Left ventricle myocardium inferior (tissue), 1 donor: ENCODE data around the gene CISD1. TPM values are rescaled to one million over a fixed set of nuclear protein-coding genes. Genes with fewer than 3 reads are reported as not detected.

Source experiments
- DNase-seq: peaks from one replicate; pipeline ENCODE4 v3.0.0-alpha.2; 2020
- H3K27ac ChIP-seq: fragments of 200-600 bp; replicated peaks from 2 replicates; pipeline ENCODE4 v1.8.0; 2021
- H3K27me3 ChIP-seq: fragments of 200-600 bp; 2 replicates; pipeline ENCODE4 v1.8.0; 2021; ENCODE audit warnings: low read depth
- H3K36me3 ChIP-seq: fragments of 200-600 bp; 2 replicates; pipeline ENCODE4 v1.8.0; 2021
- H3K4me1 ChIP-seq: fragments of 200-600 bp; 2 replicates; pipeline ENCODE4 v1.8.0; 2021
- H3K4me3 ChIP-seq: fragments of 200-600 bp; 2 replicates; pipeline ENCODE4 v1.8.0; 2021; ENCODE audit warnings: mild to moderate bottlenecking, moderate library complexity
- H3K9me3 ChIP-seq: fragments of 200-600 bp; replicated peaks from 2 replicates; pipeline ENCODE4 v1.8.0; 2021
- CTCF ChIP-seq: fragments of 200-600 bp; IDR thresholded peaks from 2 replicates; pipeline ENCODE4 v1.8.0; 2021; ENCODE audit warnings: antibody characterized with exemption, mild to moderate bottlenecking, borderline replicate concordance
- intact Hi-C: fragments of 100-400 bp; cut with micrococcal nuclease; formaldehyde crosslinking; loops from one replicate; pipeline ENCODE4 v1.11.0; 2022
- total RNA-seq: library from RNA; stranded (reverse); fragmentation: NEBNext Ultra II Directional; extraction: Animal tissue kit (Norgen Biotek cat#: 25700); gene quantifications from one replicate; pipeline ENCODE4 v1.2.1, GENCODE V29; 2021
- donor health status: DM: no; HTN: yes; CAD: no; lungs with severe emphysema.

Gene CISD1
- total RNA-seq, 1 donor from 2014 or later, result 173 TPM

- Histone ChIP-seq H3K27ac (no peak overlapping the region), H3K36me3 (peaks cover 28% of the 10 kb centered on the region), H3K4me1 (peaks cover 41% of the 10 kb centered on the region), H3K4me3 (no peak overlapping the region), H3K9me3 (no peaks in the 10 kb centered on the region), H3K27me3 (no peaks in the 10 kb centered on the region)
- DNase-seq, result no peak
- no peak for TF ChIP-seq CTCF
- intact Hi-C loops, result no loop called here
Observed at GRCh38 chr10:58278962-58279307, 10.0 kb downstream of the CISD1 start.

- no peak overlapping the region for H3K27ac ChIP-seq
- H3K9me3 ChIP-seq, result no peaks in the 10 kb centered on the region
- H3K36me3 ChIP-seq, result peaks cover 28% of the 10 kb centered on the region
- H3K4me1 ChIP-seq, result peaks cover 26% of the 10 kb centered on the region
- intact Hi-C loops, result no loop called here
- no peaks in the 10 kb centered on the region for H3K27me3 ChIP-seq
- TF ChIP-seq CTCF, result no peak
- DNase-seq, result no peak
- H3K4me3 ChIP-seq, result no peak overlapping the region
Observed at GRCh38 chr10:58280477-58280876, 11.5 kb downstream of the CISD1 start.

GRCh38 chr10:58281092-58281752 is 12.3 kb downstream of the CISD1 start:
- H3K4me3 ChIP-seq, result no peak overlapping the region
- no peak for DNase-seq
- peaks cover 28% of the 10 kb centered on the region for H3K36me3 ChIP-seq
- H3K27me3 ChIP-seq, result no peaks in the 10 kb centered on the region
- TF ChIP-seq CTCF, result no peak
- H3K4me1 ChIP-seq, result peaks cover 18% of the 10 kb centered on the region
- H3K27ac ChIP-seq, result no peak overlapping the region
- no peaks in the 10 kb centered on the region for H3K9me3 ChIP-seq
- intact Hi-C loops, result no loop called here

GRCh38 chr10:58282615-58283014 is 13.7 kb downstream of the CISD1 start:
- intact Hi-C loops, result no loop called here
- Histone ChIP-seq H3K27ac (no peak overlapping the region), H3K27me3 (no peaks in the 10 kb centered on the region), H3K4me1 (peaks cover 17% of the 10 kb centered on the region), H3K9me3 (no peaks in the 10 kb centered on the region), H3K4me3 (no peak overlapping the region), H3K36me3 (peaks cover 23% of the 10 kb centered on the region)
- no peak for TF ChIP-seq CTCF
- DNase-seq, result no peak

- DNase-seq, result no peak
- peaks cover 6% of the 10 kb centered on the region for H3K36me3 ChIP-seq
Observed at GRCh38 chr10:58291538-58292174, 22.7 kb downstream of the CISD1 start.

More at GRCh38 chr10:58291538-58292174, 22.7 kb downstream of the CISD1 start:
- no peak overlapping the region for H3K27ac ChIP-seq
- no peak overlapping the region for H3K4me3 ChIP-seq
- TF ChIP-seq CTCF, result peak; percentile 79
- intact Hi-C loops, result loop anchor here (2.0 kb wide), 1 partner anchor 115 kb away; no protein-coding TSS in a partner anchor
- no peaks in the 10 kb centered on the region for H3K4me1 ChIP-seq
- H3K9me3 ChIP-seq, result no peaks in the 10 kb centered on the region
- no peaks in the 10 kb centered on the region for H3K27me3 ChIP-seq
